Measurements from ENCODE around the gene CAPN1. TPM values are rescaled to one million over a fixed set of nuclear protein-coding genes. Genes with fewer than 3 reads are reported as not detected.
"Not testable (repeated sequence)": the region's sequence is repeated elsewhere in the genome, so short reads cannot be mapped to it uniquely, and the experiment has no call there.

The CAPN1 gene
- total RNA-seq, 2 experiments from 2014 or later = 164 to 167 TPM

- DNase-seq = no peak
- ChIA-PET POLR2A (interaction anchor here (1.3 kb wide), 1 partner anchor 30 kb away, joined by 3 read pairs; no protein-coding TSS in a partner anchor), CTCF (interaction anchor here (0.6 kb wide), 1 partner anchor 75 kb away, joined by 4 read pairs; no protein-coding TSS in a partner anchor)
- Mint-ChIP-seq H3K27ac (no peak overlapping the region), H3K4me3 (no peak overlapping the region), H3K36me3 (ENCODE audit: low read depth) (no peaks in the 10 kb centered on the region), H3K9me3 (no peaks in the 10 kb centered on the region), H3K4me1 (peaks cover 11% of the 10 kb centered on the region), H3K27me3 (peaks cover 2% of the 10 kb centered on the region)
Observed at GRCh38 chr11:65165410-65166317, 16.1 kb upstream of the CAPN1 start.

- Mint-ChIP-seq H3K36me3 (ENCODE audit: low read depth) (no peaks in the 10 kb centered on the region), H3K27ac (no peak overlapping the region), H3K4me1 (peaks cover 11% of the 10 kb centered on the region), H3K9me3 (no peaks in the 10 kb centered on the region), H3K4me3 (no peak overlapping the region), H3K27me3 (no peaks in the 10 kb centered on the region)
- DNase-seq = no peak
- ChIA-PET POLR2A (no interaction called here), CTCF (no interaction called here)
Observed at GRCh38 chr11:65166893-65167292, 14.8 kb upstream of the CAPN1 start.

GRCh38 chr11:65167656-65168055 is 14.1 kb upstream of the CAPN1 start:
- no peak overlapping the region for H3K4me3 Mint-ChIP-seq
- H3K27me3 Mint-ChIP-seq = no peaks in the 10 kb centered on the region
- peaks cover 11% of the 10 kb centered on the region for H3K4me1 Mint-ChIP-seq
- CTCF ChIA-PET = no interaction called here
- no peak for DNase-seq
- POLR2A ChIA-PET = no interaction called here
- no peaks in the 10 kb centered on the region for H3K36me3 Mint-ChIP-seq (ENCODE audit: low read depth)
- no peaks in the 10 kb centered on the region for H3K9me3 Mint-ChIP-seq
- H3K27ac Mint-ChIP-seq = no peak overlapping the region

- ChIA-PET POLR2A (interaction anchor here (1.2 to 2.7 kb wide), 3 partner anchors 11 to 34 kb away, joined by 3 to 10 read pairs (median 5); partner anchors contain the start of gene CAPN1), CTCF (interaction anchor here (1.3 to 1.5 kb wide), 2 partner anchors 10 to 58 kb away, joined by 3 read pairs; partner anchors contain the start of gene TM7SF2)
- Mint-ChIP-seq H3K4me1 (peaks cover 11% of the 10 kb centered on the region), H3K36me3 (ENCODE audit: low read depth) (no peaks in the 10 kb centered on the region), H3K4me3 (no peak overlapping the region), H3K9me3 (no peaks in the 10 kb centered on the region), H3K27ac (peak overlapping the region; percentile 70), H3K27me3 (no peaks in the 10 kb centered on the region)
- DNase-seq = no peak
Observed at GRCh38 chr11:65169164-65169641, 12.5 kb upstream of the CAPN1 start.

GRCh38 chr11:65170058-65170534 is 11.6 kb upstream of the CAPN1 start, which contains the start of gene SPDYC:
TSS of gene SPDYC (plus strand) at chr11:65170233. CDS start at chr11:65171358, 1,125 bp downstream.
- no peak within 1 kb of the TSS for H3K4me3 Mint-ChIP-seq
- POLR2A ChIA-PET = interaction anchor here (1.3 to 2.7 kb wide), 2 partner anchors 12 to 35 kb away, joined by 5 to 10 read pairs; partner anchors contain the start of gene CAPN1
- H3K36me3 Mint-ChIP-seq (ENCODE audit: low read depth) = no peaks in the 10 kb centered on the region

GRCh38 chr11:65172600-65172999 is 9.1 kb upstream of the CAPN1 start:
- no peak overlapping the region for H3K27ac Mint-ChIP-seq
- no peaks in the 10 kb centered on the region for H3K36me3 Mint-ChIP-seq (ENCODE audit: low read depth)
- H3K4me1 Mint-ChIP-seq = peaks cover 11% of the 10 kb centered on the region
- DNase-seq = no peak
- H3K4me3 Mint-ChIP-seq = no peak overlapping the region
- no peaks in the 10 kb centered on the region for H3K9me3 Mint-ChIP-seq
- ChIA-PET POLR2A (no interaction called here), CTCF (interaction anchor here (1.3 kb wide), 1 partner anchor 37 kb away, joined by 5 read pairs; no protein-coding TSS in a partner anchor)
- no peaks in the 10 kb centered on the region for H3K27me3 Mint-ChIP-seq

More at GRCh38 chr11:65170058-65170534, 11.6 kb upstream of the CAPN1 start, which contains the start of gene SPDYC:
- Mint-ChIP-seq H3K27ac (peak within 1 kb of the TSS; percentile 70), H3K27me3 (no peaks in the 10 kb centered on the region), H3K4me1 (peaks cover 11% of the 10 kb centered on the region), H3K9me3 (no peaks in the 10 kb centered on the region)
- CTCF ChIA-PET = interaction anchor here (0.8 to 1.5 kb wide), 3 partner anchors 9 to 79 kb away, joined by 3 read pairs; partner anchors contain the start of gene TM7SF2
- no peak for DNase-seq

- H3K36me3 Mint-ChIP-seq (ENCODE audit: low read depth); H3K4me1 Mint-ChIP-seq; H3K27ac Mint-ChIP-seq; DNase-seq; H3K9me3 Mint-ChIP-seq; H3K27me3 Mint-ChIP-seq; POLR2A ChIA-PET; H3K4me3 Mint-ChIP-seq: not testable (repeated sequence)
- CTCF ChIA-PET = interaction anchor here (0.5 kb wide), 1 partner anchor 68 kb away, joined by 3 read pairs; no protein-coding TSS in a partner anchor
Observed at GRCh38 chr11:65174571-65175010, 7.1 kb upstream of the CAPN1 start.

GRCh38 chr11:65180877-65181568 is 705 bp upstream of the CAPN1 start:
- H3K27me3 Mint-ChIP-seq = no peaks in the 10 kb centered on the region
- peak; percentile 65 for DNase-seq
- H3K4me3 Mint-ChIP-seq = peak overlapping the region; percentile 95
- H3K9me3 Mint-ChIP-seq = no peaks in the 10 kb centered on the region
- CTCF ChIA-PET = interaction anchor here (0.9 to 2.2 kb wide), 7 partner anchors 46 to 168 kb away, joined by 3 to 9 read pairs (median 4); no protein-coding TSS in a partner anchor
- H3K4me1 Mint-ChIP-seq = peaks cover 25% of the 10 kb centered on the region
- peaks cover 9% of the 10 kb centered on the region for H3K36me3 Mint-ChIP-seq (ENCODE audit: low read depth)
- POLR2A ChIA-PET = interaction anchor here (0.7 to 3.9 kb wide), 11 partner anchors 12 to 318 kb away, joined by 3 to 30 read pairs (median 7); partner anchors contain the start of genes FAU, MRPL49, POLA2 and SPDYC
- peak overlapping the region; percentile 65 for H3K27ac Mint-ChIP-seq

- Mint-ChIP-seq H3K27ac (peak overlapping the region; percentile 75), H3K9me3 (no peaks in the 10 kb centered on the region), H3K4me3 (peak overlapping the region; percentile 95), H3K4me1 (peaks cover 25% of the 10 kb centered on the region), H3K36me3 (ENCODE audit: low read depth) (peaks cover 21% of the 10 kb centered on the region), H3K27me3 (no peaks in the 10 kb centered on the region)
- POLR2A ChIA-PET = interaction anchor here (0.9 to 3.9 kb wide), 9 partner anchors 13 to 317 kb away, joined by 3 to 30 read pairs (median 10); partner anchors contain the start of genes FAU, MRPL49, POLA2 and SPDYC
- CTCF ChIA-PET = interaction anchor here (0.9 to 1.5 kb wide), 5 partner anchors 47 to 151 kb away, joined by 3 to 6 read pairs (median 3); partner anchors contain the start of gene DPF2
- no peak for DNase-seq
Observed at GRCh38 chr11:65182258-65183170, 786 bp downstream of the CAPN1 start.

GRCh38 chr11:65183201-65183891 is 1.6 kb downstream of the CAPN1 start:
- Mint-ChIP-seq H3K4me3 (peak overlapping the region; percentile 95), H3K27ac (no peak overlapping the region), H3K4me1 (peaks cover 25% of the 10 kb centered on the region), H3K36me3 (ENCODE audit: low read depth) (peaks cover 21% of the 10 kb centered on the region), H3K9me3 (no peaks in the 10 kb centered on the region), H3K27me3 (no peaks in the 10 kb centered on the region)
- DNase-seq = no peak
- ChIA-PET CTCF (interaction anchor here (1.2 to 1.5 kb wide), 2 partner anchors 147 to 150 kb away, joined by 3 read pairs; partner anchors contain the start of gene DPF2), POLR2A (interaction anchor here (1.2 to 3.9 kb wide), 6 partner anchors 14 to 79 kb away, joined by 4 to 30 read pairs (median 16); partner anchors contain the start of genes FAU, MRPL49, POLA2 and SPDYC)

GRCh38 chr11:65184146-65184545 is 2.4 kb downstream of the CAPN1 start:
- ChIA-PET CTCF (no interaction called here), POLR2A (no interaction called here)
- Mint-ChIP-seq H3K27me3 (no peaks in the 10 kb centered on the region), H3K4me1 (peaks cover 25% of the 10 kb centered on the region), H3K27ac (no peak overlapping the region), H3K9me3 (no peaks in the 10 kb centered on the region), H3K36me3 (ENCODE audit: low read depth) (peaks cover 28% of the 10 kb centered on the region), H3K4me3 (no peak overlapping the region)
- no peak for DNase-seq

Data from activated CD4-positive, alpha-beta memory T cell treated with anti-CD3 and anti-CD28 coated beads, Interleukin-2, amount 10 ng/mL, durations not matched to agents 7 days and 5 days (primary cell).